Mesendoderm (in vitro differentiated cells): ENCODE results near the gene ARHGAP45.
"Not testable (repeated sequence)": the region's sequence is repeated elsewhere in the genome, so short reads cannot be mapped to it uniquely, and the experiment has no call there.

Experiments
- DNase-seq: peaks from one replicate; pipeline ENCODE4 v3.0.0; 2013
- H2AK5ac ChIP-seq: 2 replicates; pipeline ENCODE4 v1.6.1; 2013; ENCODE audit warnings: low read length, inconsistent platforms
- H2BK120ac ChIP-seq: 2 replicates; pipeline ENCODE4 v1.6.1; 2013; ENCODE audit warnings: low read depth, mild to moderate bottlenecking, low read length, moderate library complexity, mixed read lengths
- H2BK15ac ChIP-seq: replicated peaks from 2 replicates; pipeline ENCODE4 v1.6.1; 2013; ENCODE audit warnings: low read depth, mild to moderate bottlenecking, moderate library complexity
- H2BK5ac ChIP-seq: 2 replicates; pipeline ENCODE4 v1.6.1; 2013; ENCODE audit warnings: low read length, inconsistent platforms
- H3K18ac ChIP-seq: 2 replicates; pipeline ENCODE4 v1.6.1; 2013; ENCODE audit warnings: mild to moderate bottlenecking, low read length, mixed read lengths
- H3K23ac ChIP-seq: one replicate; pipeline ENCODE4 v1.6.1; 2013; ENCODE audit warnings: low read length
- H3K27ac ChIP-seq: 2 replicates; pipeline ENCODE4 v1.5.1; 2013; ENCODE audit warnings: low read depth, mild to moderate bottlenecking, inconsistent platforms, low read length, moderate library complexity
- H3K27me3 ChIP-seq: 2 replicates; pipeline ENCODE4 v1.6.1; 2013; ENCODE audit warnings: low read length, control low read depth, mild to moderate bottlenecking, inconsistent platforms; ENCODE audit not compliant: insufficient read depth, poor library complexity
- H3K36me3 ChIP-seq: 2 replicates; pipeline ENCODE4 v1.6.1; 2013; ENCODE audit warnings: low read length, inconsistent platforms; ENCODE audit not compliant: control insufficient read depth, insufficient read depth
- H3K4ac ChIP-seq: one replicate; pipeline ENCODE4 v1.6.1; 2013; ENCODE audit warnings: low read depth, mild to moderate bottlenecking, low read length, moderate library complexity
- H3K4me1 ChIP-seq: 2 replicates; pipeline ENCODE4 v1.6.1; 2013; ENCODE audit warnings: low read depth, low read length, inconsistent platforms; ENCODE audit not compliant: control insufficient read depth
- H3K4me2 ChIP-seq: 2 replicates; pipeline ENCODE4 v1.6.1; 2013; ENCODE audit warnings: low read length
- H3K4me3 ChIP-seq: 2 replicates; pipeline ENCODE4 v1.5.1; 2013; ENCODE audit warnings: mild to moderate bottlenecking, low read length
- H3K56ac ChIP-seq: one replicate; pipeline ENCODE4 v1.6.1; 2013; ENCODE audit warnings: low read length
- H3K79me1 ChIP-seq: 2 replicates; pipeline ENCODE4 v1.6.1; 2013; ENCODE audit warnings: low read length, inconsistent platforms
- H3K79me2 ChIP-seq: 2 replicates; pipeline ENCODE4 v1.6.1; 2013; ENCODE audit warnings: mild to moderate bottlenecking, low read length; ENCODE audit not compliant: control insufficient read depth, insufficient read depth
- H3K9ac ChIP-seq: 2 replicates; pipeline ENCODE4 v1.6.1; 2013; ENCODE audit warnings: low read length, inconsistent platforms
- H4K5ac ChIP-seq: one replicate; pipeline ENCODE4 v1.6.1; 2013; ENCODE audit warnings: low read length
- H4K8ac ChIP-seq: one replicate; pipeline ENCODE4 v1.6.1; 2013; ENCODE audit warnings: low read depth, mild to moderate bottlenecking, control low read depth, low read length, moderate library complexity
- WGBS: extraction: QIAGEN DNeasy Blood & Tissue Kit; methylation state at CpG from one replicate; pipeline ENCODE4 v1.1.7; 2013; ENCODE audit warnings: low lambda C conversion rate, missing lambda C conversion rate; ENCODE audit not compliant: insufficient coverage; ENCODE audit errors: extremely low coverage; 5-methylcytosine and 5-hydroxymethylcytosine counted together

ARHGAP45 gene

DNA sequence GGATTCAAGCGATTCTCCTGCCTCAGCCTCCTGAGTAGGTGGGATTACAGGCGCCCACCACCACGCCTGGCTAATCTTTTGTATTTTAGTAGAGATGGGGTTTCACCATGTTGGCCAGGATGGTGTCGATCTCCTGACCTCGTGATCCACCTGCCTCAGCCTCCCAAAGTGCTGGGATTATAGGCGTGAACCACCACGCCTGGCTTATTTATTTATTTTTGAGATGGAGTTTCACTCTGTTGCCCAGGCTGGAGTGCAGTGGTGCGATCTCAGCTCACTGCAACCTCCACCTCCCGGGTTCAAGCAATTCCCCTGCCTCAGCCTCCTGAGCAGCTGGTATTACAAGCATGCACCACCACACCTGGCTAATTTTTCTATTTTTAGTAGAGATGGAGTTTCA, 47.8 kb downstream of the ARHGAP45 start:
- not testable (repeated sequence) for H2BK15ac ChIP-seq, H3K23ac ChIP-seq, H4K5ac ChIP-seq, H2BK5ac ChIP-seq, H3K27ac ChIP-seq, H3K4me3 ChIP-seq, H2BK120ac ChIP-seq, H3K79me1 ChIP-seq, H3K56ac ChIP-seq, DNase-seq, H3K9ac ChIP-seq, H3K36me3 ChIP-seq, H2AK5ac ChIP-seq, H3K18ac ChIP-seq, H3K27me3 ChIP-seq, H3K4me2 ChIP-seq, H3K4ac ChIP-seq, H3K4me1 ChIP-seq, H4K8ac ChIP-seq, H3K79me2 ChIP-seq
- no CpG with 5 or more reads among the region's 9 CpGs for WGBS

DNA sequence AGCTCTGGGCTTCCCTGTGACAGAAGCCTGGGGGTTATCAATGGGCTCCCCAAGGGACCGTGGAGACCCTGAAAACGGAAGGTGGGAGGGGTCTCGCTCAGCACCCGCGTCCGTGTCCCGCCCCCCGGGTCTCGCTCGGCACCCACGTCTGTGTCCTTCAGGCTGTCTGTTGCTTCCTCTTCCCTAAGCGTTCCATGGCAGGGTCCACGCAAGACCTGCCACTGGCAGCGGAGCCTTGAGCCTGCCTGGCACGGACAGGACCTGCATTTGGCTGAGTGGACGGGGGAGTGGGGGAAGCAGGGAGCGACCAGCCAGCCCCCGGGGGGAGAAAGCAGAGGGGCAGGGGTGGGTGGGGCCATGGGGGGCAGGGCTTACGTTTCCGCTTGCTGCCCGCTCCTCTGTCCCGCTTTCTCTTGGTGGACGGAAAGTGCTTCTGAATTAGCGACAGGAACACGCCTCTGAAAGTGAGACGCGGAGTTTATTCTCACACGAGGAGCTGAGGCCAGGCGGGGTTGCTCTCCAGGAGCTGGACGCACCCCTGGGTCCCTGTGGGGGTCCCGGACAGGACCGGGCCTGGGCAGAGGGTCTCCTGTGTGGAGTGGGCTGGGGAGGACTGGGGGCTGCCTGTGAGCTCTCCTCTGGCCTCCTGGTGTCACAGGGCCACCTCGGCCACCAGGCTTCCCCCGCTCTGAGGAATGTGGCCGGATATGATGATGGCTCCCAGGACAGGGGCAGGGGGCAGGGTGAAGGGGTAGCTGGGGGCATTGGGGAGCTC, 48.9 kb downstream of the ARHGAP45 start:
- Histone ChIP-seq H3K23ac (no peak overlapping the region), H2AK5ac (no peak overlapping the region), H3K27ac (no peak overlapping the region), H2BK5ac (no peak overlapping the region), H2BK120ac (no peak overlapping the region), H3K4ac (no peak overlapping the region), H4K8ac (no peak overlapping the region), H3K27me3 (no peaks in the 10 kb centered on the region), H3K4me1 (no peaks in the 10 kb centered on the region), H3K79me1 (no peaks in the 10 kb centered on the region), H3K4me2 (no peak overlapping the region), H4K5ac (no peak overlapping the region), H3K56ac (no peak overlapping the region), H3K4me3 (no peak overlapping the region), H3K18ac (no peak overlapping the region), H3K36me3 (peaks cover 4% of the 10 kb centered on the region), H3K9ac (no peak overlapping the region), H3K79me2 (no peaks in the 10 kb centered on the region), H2BK15ac (no peak overlapping the region)
- DNase-seq = no peak
- no CpG with 5 or more reads among the region's 35 CpGs for WGBS

DNA sequence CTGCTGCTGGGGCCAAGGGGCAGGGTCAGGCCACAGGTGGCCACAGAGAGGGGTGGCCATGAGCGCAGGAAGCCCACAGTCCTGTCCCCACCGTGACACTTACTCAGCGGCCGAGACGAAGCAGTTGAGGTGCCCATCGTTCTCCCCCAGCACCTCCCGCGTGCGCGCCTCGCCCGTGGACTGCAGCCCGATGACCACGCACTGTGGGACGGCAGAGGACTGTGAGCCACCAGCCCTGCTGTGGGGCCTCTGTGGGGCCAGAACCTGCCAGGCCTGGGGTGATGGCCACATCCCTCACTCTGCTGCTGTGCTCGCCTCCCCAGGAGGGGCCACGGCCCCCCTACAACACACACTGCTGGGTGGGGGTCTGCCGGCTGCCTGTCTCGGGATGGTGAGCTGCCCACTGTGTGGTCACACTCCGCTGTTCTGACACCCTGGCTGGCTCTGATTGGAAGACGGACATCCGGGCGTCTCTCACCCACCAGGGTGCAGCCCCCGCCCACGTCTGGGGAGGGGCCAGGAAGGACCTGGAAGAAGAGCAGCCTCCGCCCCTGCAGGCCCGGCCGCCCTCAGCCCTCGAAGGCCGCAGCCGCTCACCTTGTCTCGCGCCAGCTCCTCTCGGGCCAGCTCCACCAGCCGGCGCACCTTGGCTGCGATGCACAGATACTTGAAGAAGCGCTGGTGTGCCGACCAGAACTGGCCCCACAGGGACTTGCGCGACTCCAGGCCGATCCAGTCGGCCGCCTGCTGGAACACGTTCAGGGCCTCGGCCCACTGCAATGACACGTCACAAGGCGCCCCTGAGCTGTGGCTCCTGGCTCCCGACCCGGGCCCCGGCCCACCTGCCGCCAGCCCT, 50.0 kb downstream of the ARHGAP45 start:
- Histone ChIP-seq H2BK15ac (no peak overlapping the region), H3K27me3 (no peaks in the 10 kb centered on the region), H3K36me3 (peaks cover 8% of the 10 kb centered on the region), H3K79me1 (no peaks in the 10 kb centered on the region), H3K4me3 (no peak overlapping the region), H3K4me1 (no peaks in the 10 kb centered on the region), H3K56ac (no peak overlapping the region), H3K18ac (no peak overlapping the region), H3K4ac (no peak overlapping the region), H2BK120ac (no peak overlapping the region), H4K8ac (no peak overlapping the region), H3K9ac (no peak overlapping the region), H2AK5ac (no peak overlapping the region), H2BK5ac (no peak overlapping the region), H4K5ac (no peak overlapping the region), H3K4me2 (no peak overlapping the region), H3K79me2 (no peaks in the 10 kb centered on the region), H3K27ac (no peak overlapping the region), H3K23ac (no peak overlapping the region)
- no CpG with 5 or more reads among the region's 52 CpGs for WGBS
- no peak for DNase-seq

DNA sequence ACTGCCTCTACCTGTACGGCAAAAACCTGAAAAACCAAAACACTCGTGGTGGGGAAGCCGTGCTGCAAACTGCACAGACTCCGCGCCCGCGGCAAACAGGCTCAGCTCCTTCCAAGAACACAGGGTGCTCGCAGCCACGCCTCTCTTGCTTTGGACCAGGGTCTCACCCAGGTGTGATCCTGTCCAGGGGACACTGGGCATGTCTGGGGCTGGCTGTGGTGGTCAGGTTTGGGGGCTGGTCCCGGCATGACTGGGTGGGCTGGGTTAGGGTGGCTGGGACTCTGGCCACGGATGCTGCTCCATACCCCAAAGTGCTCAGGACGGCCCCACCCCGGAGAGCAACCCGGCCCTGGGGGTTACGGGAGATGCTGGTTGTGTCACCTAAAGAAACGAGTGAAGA, 50.7 kb downstream of the ARHGAP45 start:
- no peaks in the 10 kb centered on the region for H3K4me1 ChIP-seq
- H3K23ac ChIP-seq = no peak overlapping the region
- no peak overlapping the region for H3K18ac ChIP-seq
- no peak overlapping the region for H4K8ac ChIP-seq
- no peaks in the 10 kb centered on the region for H3K79me1 ChIP-seq
- H3K27me3 ChIP-seq = no peaks in the 10 kb centered on the region
- no peak overlapping the region for H2BK15ac ChIP-seq
- no peaks in the 10 kb centered on the region for H3K79me2 ChIP-seq
- H3K4me2 ChIP-seq = no peak overlapping the region
- peaks cover 8% of the 10 kb centered on the region for H3K36me3 ChIP-seq
- no peak overlapping the region for H3K56ac ChIP-seq
- H4K5ac ChIP-seq = no peak overlapping the region
- no peak overlapping the region for H2BK120ac ChIP-seq
- no peak overlapping the region for H2AK5ac ChIP-seq
- no peak overlapping the region for H3K4ac ChIP-seq
- no peak for DNase-seq
- no peak overlapping the region for H2BK5ac ChIP-seq
- no peak overlapping the region for H3K9ac ChIP-seq
- no CpG with 5 or more reads among the region's 16 CpGs for WGBS
- no peak overlapping the region for H3K27ac ChIP-seq
- H3K4me3 ChIP-seq = no peak overlapping the region

DNA sequence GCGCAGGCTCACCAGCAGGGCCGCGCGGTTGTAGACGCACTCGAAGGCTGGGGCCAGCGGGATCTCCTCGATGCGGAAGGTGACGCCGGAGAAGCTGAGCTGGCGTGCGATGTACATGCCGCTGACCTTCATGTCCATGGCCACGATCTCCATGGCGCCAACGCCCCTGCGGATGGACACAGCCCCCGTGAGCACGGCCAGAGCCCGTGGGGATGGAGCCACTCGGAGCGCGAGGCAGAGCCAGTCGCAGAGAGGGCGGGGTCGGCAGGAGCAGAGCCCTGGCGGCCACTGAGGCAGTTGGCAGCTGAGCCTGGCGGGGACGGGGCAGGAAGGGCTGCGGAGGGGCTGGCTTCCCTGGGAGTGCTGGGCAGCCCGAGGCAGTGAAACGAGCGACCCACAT, 52.0 kb downstream of the ARHGAP45 start:
- no peak overlapping the region for H3K27ac ChIP-seq

More for the DNA sequence above, 52.0 kb downstream of the ARHGAP45 start:
- no peak overlapping the region for H3K23ac ChIP-seq
- H4K8ac ChIP-seq = no peak overlapping the region
- H3K79me1 ChIP-seq = no peaks in the 10 kb centered on the region
- H3K4me3 ChIP-seq = no peak overlapping the region
- H4K5ac ChIP-seq = no peak overlapping the region
- H3K4me2 ChIP-seq = no peak overlapping the region
- DNase-seq = no peak
- H3K79me2 ChIP-seq = no peaks in the 10 kb centered on the region
- no peak overlapping the region for H3K9ac ChIP-seq
- no peaks in the 10 kb centered on the region for H3K4me1 ChIP-seq
- H2AK5ac ChIP-seq = no peak overlapping the region
- H3K27me3 ChIP-seq = no peaks in the 10 kb centered on the region
- H2BK5ac ChIP-seq = no peak overlapping the region
- no CpG with 5 or more reads among the region's 34 CpGs for WGBS
- H3K18ac ChIP-seq = no peak overlapping the region
- H3K36me3 ChIP-seq = peaks cover 6% of the 10 kb centered on the region
- H3K4ac ChIP-seq = no peak overlapping the region
- H3K56ac ChIP-seq = no peak overlapping the region
- H2BK120ac ChIP-seq = no peak overlapping the region
- no peak overlapping the region for H2BK15ac ChIP-seq
